DND-41 (cell line): ENCODE measurements around the gene PDE1C.

ENCODE experiments used
- ATAC-seq: fragments of 200-7000 bp; cut with Tn5 transposase; 3 replicates; pipeline ENCODE4 v1.9.1; 2021; ENCODE audit warnings: low read depth; ENCODE audit not compliant: insufficient read depth
- DNase-seq: peaks from one replicate; pipeline ENCODE4 v3.0.0-alpha.2; 2020
- H2AFZ ChIP-seq: 2 replicates; pipeline ENCODE4 v1.6.0; 2012; ENCODE audit warnings: low read depth, low read length
- H3K27ac ChIP-seq: 2 replicates; pipeline ENCODE4 v1.5.1; 2012; ENCODE audit warnings: low read length, inconsistent platforms
- H3K27me3 ChIP-seq: fragments of 200-600 bp; sonication (generic); 2 replicates; pipeline ENCODE4 v1.6.0; 2012; ENCODE audit warnings: low read length, mild to moderate bottlenecking, inconsistent platforms; ENCODE audit not compliant: insufficient read depth, poor library complexity
- H3K36me3 ChIP-seq: 2 replicates; pipeline ENCODE4 v1.5.1; 2012; ENCODE audit warnings: low read length, inconsistent platforms; ENCODE audit not compliant: insufficient read depth
- H3K4me1 ChIP-seq: 2 replicates; pipeline ENCODE4 v1.5.1; 2012; ENCODE audit warnings: mild to moderate bottlenecking, low read length; ENCODE audit not compliant: insufficient read depth
- H3K4me2 ChIP-seq: 2 replicates; pipeline ENCODE4 v1.6.0; 2012; ENCODE audit warnings: mild to moderate bottlenecking, moderate library complexity, low read length, inconsistent platforms; ENCODE audit not compliant: insufficient read depth
- H3K4me3 ChIP-seq, 2 experiments: fragments of 200-600 bp in 1 of 2; shearing (Covaris generic) in 1 of 2; 2 replicates each; pipeline ENCODE4 v1.5.1; 2012 to 2016; ENCODE audit warnings: inconsistent platforms in 2 of 2, low read length in 2 of 2, mild to moderate bottlenecking in 2 of 2, low read depth in 1 of 2, moderate library complexity in 1 of 2
- H3K79me2 ChIP-seq: 2 replicates; pipeline ENCODE4 v1.6.0; 2012; ENCODE audit warnings: low read length, inconsistent platforms; ENCODE audit not compliant: insufficient read depth
- H3K9ac ChIP-seq: 2 replicates; pipeline ENCODE4 v1.6.0; 2012; ENCODE audit warnings: low read depth, mild to moderate bottlenecking, inconsistent platforms, low read length, moderate library complexity
- H3K9me3 ChIP-seq: 2 replicates; pipeline ENCODE4 v1.5.1; 2012; ENCODE audit warnings: low read length, moderate library complexity, mild to moderate bottlenecking, inconsistent platforms; ENCODE audit not compliant: insufficient read depth, severe bottlenecking
- H4K20me1 ChIP-seq: 2 replicates; pipeline ENCODE4 v1.6.0; 2012; ENCODE audit warnings: low read length; ENCODE audit not compliant: insufficient read depth
- CTCF ChIP-seq: IDR thresholded peaks from 2 replicates; pipeline ENCODE4 v1.5.1; 2012; ENCODE audit warnings: borderline replicate concordance, low read length, moderate library complexity, mild to moderate bottlenecking; ENCODE audit not compliant: poor library complexity, severe bottlenecking; ENCODE audit errors: extremely low read depth
- EZH2 ChIP-seq: IDR thresholded peaks from 3 replicates; pipeline ENCODE4 v1.6.1; 2012; ENCODE audit warnings: borderline replicate concordance, low read depth, mild to moderate bottlenecking, moderate library complexity, low read length, inconsistent platforms; ENCODE audit not compliant: severe bottlenecking

The PDE1C gene

GRCh38 chr7:32070406-32071360 is at the start of gene PDE1C:
Gene PDE1C (minus strand): TSS chr7:32070407.
- Histone ChIP-seq H3K9me3 (no peaks in the 10 kb centered on the region), H3K27me3 (no peaks in the 10 kb centered on the region), H3K79me2 (no peaks in the 10 kb centered on the region), H3K9ac (no peak within 1 kb of the TSS), H3K27ac (no peak within 1 kb of the TSS), H3K4me2 (no peak within 1 kb of the TSS), H3K36me3 (no peaks in the 10 kb centered on the region), H3K4me3 (no peak within 1 kb of the TSS), H3K4me1 (no peaks in the 10 kb centered on the region), H2AFZ (no peak within 1 kb of the TSS), H4K20me1 (no peaks in the 10 kb centered on the region)
- DNase-seq (no peak), ATAC-seq (no peak)
- TF ChIP-seq CTCF (no peak), EZH2 (no peak)

GRCh38 chr7:32119790-32120196 is 49.6 kb upstream of the PDE1C start:
- TF ChIP-seq EZH2 = no peak
- no peak for TF ChIP-seq CTCF
- Histone ChIP-seq H2AFZ (no peak overlapping the region), H3K9me3 (no peaks in the 10 kb centered on the region), H3K79me2 (no peaks in the 10 kb centered on the region), H3K4me3 (no peak overlapping the region), H3K9ac (no peak overlapping the region), H3K36me3 (no peaks in the 10 kb centered on the region), H3K4me1 (no peaks in the 10 kb centered on the region), H3K4me2 (no peak overlapping the region), H3K27ac (no peak overlapping the region), H3K27me3 (no peaks in the 10 kb centered on the region), H4K20me1 (no peaks in the 10 kb centered on the region)
- ATAC-seq = no peak
- no peak for DNase-seq

GRCh38 chr7:32117837-32118236 is 47.6 kb upstream of the PDE1C start:
- no peak overlapping the region for H3K4me3 ChIP-seq
- no peaks in the 10 kb centered on the region for H4K20me1 ChIP-seq
- H3K27ac ChIP-seq = no peak overlapping the region
- no peak overlapping the region for H3K4me2 ChIP-seq
- H3K9me3 ChIP-seq = no peaks in the 10 kb centered on the region
- no peaks in the 10 kb centered on the region for H3K4me1 ChIP-seq
- TF ChIP-seq EZH2 = no peak
- TF ChIP-seq CTCF = no peak
- H3K36me3 ChIP-seq = no peaks in the 10 kb centered on the region
- H2AFZ ChIP-seq = no peak overlapping the region
- DNase-seq (no peak), ATAC-seq (no peak)
- H3K27me3 ChIP-seq = no peaks in the 10 kb centered on the region
- no peaks in the 10 kb centered on the region for H3K79me2 ChIP-seq
- no peak overlapping the region for H3K9ac ChIP-seq
